Measurements from ENCODE around the gene GNA12. TPM values are rescaled to one million over a fixed set of nuclear protein-coding genes. Genes with fewer than 3 reads are reported as not detected.
A peak's percentile ranks its signal among the peaks of the same experiment; 100 is the strongest.
"Not testable (repeated sequence)": the region's sequence is repeated elsewhere in the genome, so short reads cannot be mapped to it uniquely, and the experiment has no call there.

Gene GNA12
- total RNA-seq, 1 experiment from 2014 or later, result 25.7 TPM

GRCh38 chr7:2864999-2865670 lies 21.0 kb upstream of the GNA12 start:
- DNase-seq (ENCODE audit: low read depth), result peak; percentile 73

- peak; percentile 54 for DNase-seq (ENCODE audit: low read depth)
Measured at GRCh38 chr7:2864204-2864985, 20.3 kb upstream of the GNA12 start.

GRCh38 chr7:2863461-2864066 lies 19.5 kb upstream of the GNA12 start:
- DNase-seq (ENCODE audit: low read depth), result peak; percentile 98

- DNase-seq (ENCODE audit: low read depth), result peak; percentile 65
Measured at GRCh38 chr7:2862831-2863361, 18.8 kb upstream of the GNA12 start.

- DNase-seq (ENCODE audit: low read depth), result no peak
Measured at GRCh38 chr7:2861509-2861908, 17.4 kb upstream of the GNA12 start.

GRCh38 chr7:2860627-2861133 lies 16.6 kb upstream of the GNA12 start:
- no peak for DNase-seq (ENCODE audit: low read depth)

- no peak for DNase-seq (ENCODE audit: low read depth)
Measured at GRCh38 chr7:2859952-2860351, 15.8 kb upstream of the GNA12 start.

- DNase-seq (ENCODE audit: low read depth), result no peak
Measured at GRCh38 chr7:2858621-2859020, 14.5 kb upstream of the GNA12 start.

- DNase-seq (ENCODE audit: low read depth), result peak; percentile 53
Measured at GRCh38 chr7:2856388-2857169, 12.5 kb upstream of the GNA12 start.

GRCh38 chr7:2855386-2855785 lies 11.3 kb upstream of the GNA12 start:
- DNase-seq (ENCODE audit: low read depth), result no peak

- not testable (repeated sequence) for DNase-seq (ENCODE audit: low read depth)
Measured at GRCh38 chr7:2853552-2853951, 9.4 kb upstream of the GNA12 start.

- peak; percentile 48 for DNase-seq (ENCODE audit: low read depth)
Measured at GRCh38 chr7:2853147-2853546, 9.0 kb upstream of the GNA12 start.

- peak; percentile 46 for DNase-seq (ENCODE audit: low read depth)
Measured at GRCh38 chr7:2851497-2851896, 7.4 kb upstream of the GNA12 start.

- DNase-seq (ENCODE audit: low read depth), result no peak
Measured at GRCh38 chr7:2849941-2850766, 6.0 kb upstream of the GNA12 start.

- DNase-seq (ENCODE audit: low read depth), result no peak
Measured at GRCh38 chr7:2845034-2845592, 1.0 kb upstream of the GNA12 start.

- peak; percentile 38 for DNase-seq (ENCODE audit: low read depth)
Measured at GRCh38 chr7:2843711-2844152, 376 bp downstream of the GNA12 start.

GRCh38 chr7:2843191-2843685 lies 870 bp downstream of the GNA12 start:
- no peak for DNase-seq (ENCODE audit: low read depth)

- no peak for DNase-seq (ENCODE audit: low read depth)
Measured at GRCh38 chr7:2841907-2842306, 2.2 kb downstream of the GNA12 start.

- DNase-seq (ENCODE audit: low read depth), result no peak
Measured at GRCh38 chr7:2840458-2840857, 3.6 kb downstream of the GNA12 start.
